ENCODE data around the gene SMIM36.

SMIM36 gene

DNA sequence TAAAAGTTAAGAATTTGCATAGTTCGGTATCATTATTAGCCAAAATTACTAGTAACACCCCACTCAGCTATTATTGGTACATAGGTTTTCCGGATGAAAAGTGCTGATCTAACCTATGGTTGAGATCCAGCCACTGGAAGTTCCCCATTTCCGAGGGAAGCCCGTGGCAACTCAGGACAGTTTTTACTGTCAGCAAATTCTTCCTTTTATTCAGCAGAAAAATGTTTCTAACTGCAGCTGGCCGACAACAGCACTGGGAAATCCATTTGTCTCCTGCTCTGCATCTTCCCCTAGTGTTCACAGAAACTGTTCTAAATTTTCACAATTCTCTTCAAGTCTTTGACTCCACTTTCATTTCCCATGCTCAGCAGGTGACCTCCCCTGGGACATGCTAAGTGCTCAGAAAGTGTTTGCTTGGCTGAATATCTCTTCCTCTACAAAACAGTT, 74.1 kb downstream of the SMIM36 start:
- no peaks in the 10 kb centered on the region for H3K9me2 ChIP-seq (replicated peaks; ENCODE audit: insufficient read depth, low read length)
- no peaks in the 10 kb centered on the region for H3K9me3 ChIP-seq (ENCODE audit: insufficient read depth, low read length)
- no peaks in the 10 kb centered on the region for H3K27me3 ChIP-seq (ENCODE audit: low read length)
- TF ChIP-seq CTCF (IDR thresholded peaks at IDR 0.05; ENCODE audit: insufficient read depth, low read length, poor library complexity, severe bottlenecking) (no peak), EZH2phosphoT487 (conservative IDR thresholded peaks at IDR 0.05; ENCODE audit: low read length) (no peak)
- no peaks in the 10 kb centered on the region for H4K20me1 ChIP-seq (ENCODE audit: low read depth, low read length)
- H3K4me3 ChIP-seq (ENCODE audit: insufficient read depth, low read length, poor library complexity, severe bottlenecking): peak overlapping the region; percentile 1
- no peaks in the 10 kb centered on the region for H3F3A ChIP-seq (ENCODE audit: insufficient read depth)
- H3K36me3 ChIP-seq (ENCODE audit: low read length): no peaks in the 10 kb centered on the region
- no peaks in the 10 kb centered on the region for H3K79me2 ChIP-seq (ENCODE audit: insufficient read depth, low read length)
- H2AFZ ChIP-seq (ENCODE audit: low read depth, low read length, severe bottlenecking): no peak overlapping the region
- no peak overlapping the region for H3K9ac ChIP-seq (ENCODE audit: low read length)
- H3K4me2 ChIP-seq (ENCODE audit: low read depth, low read length, poor library complexity, severe bottlenecking): peak overlapping the region; percentile 47
- H3K27ac ChIP-seq (ENCODE audit: low read depth, low read length): peak overlapping the region; percentile 45

DNA sequence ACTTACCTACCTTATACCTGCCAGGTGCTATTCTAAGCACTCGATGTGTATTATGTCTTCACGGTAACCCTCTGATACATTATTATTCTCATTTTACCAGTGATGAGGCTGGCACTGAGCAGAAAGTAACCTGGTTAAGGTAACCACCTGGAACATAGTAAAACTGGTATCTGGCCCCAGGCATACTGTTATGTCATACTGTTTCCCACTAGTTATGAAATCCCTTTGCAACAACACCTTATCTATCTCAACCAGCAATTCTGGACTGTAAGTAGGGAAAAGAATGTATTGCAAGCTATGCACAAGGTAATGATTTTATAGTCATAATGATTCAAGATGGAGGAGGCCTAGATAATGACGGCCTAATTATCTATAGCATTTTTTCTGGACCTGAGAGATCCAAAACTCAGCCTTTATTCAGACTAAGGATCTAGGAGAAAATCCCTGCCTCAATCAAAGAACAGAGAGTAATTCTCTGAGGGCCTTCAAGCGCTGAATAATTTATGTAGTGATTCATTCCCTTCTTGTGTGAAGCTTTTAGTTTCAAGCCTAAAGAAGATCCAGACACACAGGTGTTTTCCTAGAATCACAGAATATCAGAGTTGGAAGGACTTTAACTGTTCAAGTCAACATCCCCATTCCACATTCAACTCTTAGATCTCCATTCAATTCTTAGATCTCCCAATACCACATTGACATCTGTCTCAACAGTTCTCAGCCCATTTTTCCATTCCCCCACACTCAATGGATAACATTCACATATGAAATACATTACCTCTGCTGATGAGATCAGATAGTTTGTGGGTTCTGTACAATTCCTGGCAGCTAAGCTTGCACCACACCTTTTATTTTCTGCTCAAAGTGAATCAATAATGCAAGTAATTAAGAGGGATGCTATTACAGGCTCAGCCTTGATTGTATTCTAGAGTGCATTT, 74.8 kb downstream of the SMIM36 start:
- no peaks in the 10 kb centered on the region for H3K9me2 ChIP-seq (replicated peaks; ENCODE audit: insufficient read depth, low read length)
- H3K9ac ChIP-seq (ENCODE audit: low read length): no peak overlapping the region
- H3K4me2 ChIP-seq (ENCODE audit: low read depth, low read length, poor library complexity, severe bottlenecking): peak overlapping the region; percentile 47
- no peaks in the 10 kb centered on the region for H3K79me2 ChIP-seq (ENCODE audit: insufficient read depth, low read length)
- H3K9me3 ChIP-seq (ENCODE audit: insufficient read depth, low read length): no peaks in the 10 kb centered on the region
- H3K36me3 ChIP-seq (ENCODE audit: low read length): no peaks in the 10 kb centered on the region
- no peaks in the 10 kb centered on the region for H3K27me3 ChIP-seq (ENCODE audit: low read length)
- H2AFZ ChIP-seq (ENCODE audit: low read depth, low read length, severe bottlenecking): no peak overlapping the region
- no peaks in the 10 kb centered on the region for H3F3A ChIP-seq (ENCODE audit: insufficient read depth)
- H4K20me1 ChIP-seq (ENCODE audit: low read depth, low read length): no peaks in the 10 kb centered on the region
- H3K27ac ChIP-seq (ENCODE audit: low read depth, low read length): peak overlapping the region; percentile 45
- H3K4me3 ChIP-seq (ENCODE audit: insufficient read depth, low read length, poor library complexity, severe bottlenecking): peak overlapping the region; percentile 1
- no peak for TF ChIP-seq EZH2phosphoT487 (conservative IDR thresholded peaks at IDR 0.05; ENCODE audit: low read length)
- TF ChIP-seq CTCF (IDR thresholded peaks at IDR 0.05; ENCODE audit: insufficient read depth, low read length, poor library complexity, severe bottlenecking): no peak

GRCh38 chr17:55435408-55435807, 75.8 kb downstream of the SMIM36 start:
- H3F3A ChIP-seq (ENCODE audit: insufficient read depth): no peaks in the 10 kb centered on the region
- H3K4me2 ChIP-seq (ENCODE audit: low read depth, low read length, poor library complexity, severe bottlenecking): no peak overlapping the region
- no peak overlapping the region for H3K4me3 ChIP-seq (ENCODE audit: insufficient read depth, low read length, poor library complexity, severe bottlenecking)
- no peaks in the 10 kb centered on the region for H3K9me2 ChIP-seq (replicated peaks; ENCODE audit: insufficient read depth, low read length)
- H4K20me1 ChIP-seq (ENCODE audit: low read depth, low read length): no peaks in the 10 kb centered on the region
- no peaks in the 10 kb centered on the region for H3K79me2 ChIP-seq (ENCODE audit: insufficient read depth, low read length)
- no peak overlapping the region for H3K9ac ChIP-seq (ENCODE audit: low read length)
- no peak overlapping the region for H3K27ac ChIP-seq (ENCODE audit: low read depth, low read length)
- no peak overlapping the region for H2AFZ ChIP-seq (ENCODE audit: low read depth, low read length, severe bottlenecking)
- H3K27me3 ChIP-seq (ENCODE audit: low read length): no peaks in the 10 kb centered on the region
- H3K9me3 ChIP-seq (ENCODE audit: insufficient read depth, low read length): no peaks in the 10 kb centered on the region
- no peaks in the 10 kb centered on the region for H3K36me3 ChIP-seq (ENCODE audit: low read length)
- TF ChIP-seq CTCF (IDR thresholded peaks at IDR 0.05; ENCODE audit: insufficient read depth, low read length, poor library complexity, severe bottlenecking) (no peak), EZH2phosphoT487 (conservative IDR thresholded peaks at IDR 0.05; ENCODE audit: low read length) (no peak)

Measured in SU-DHL-6 (cell line).